SJCRH30 (cell line): ENCODE data around the gene PRR7. TPM values are rescaled to one million over a fixed set of nuclear protein-coding genes. Genes with fewer than 3 reads are reported as not detected.

ENCODE experiments used
- DNase-seq, 2 experiments: peaks; one replicate each; pipeline ENCODE4 v3.0.0-alpha.2; 2015 to 2020
- H3K27ac ChIP-seq: fragments of 250-450 bp; sonication (Bioruptor Pico); 2 replicates; pipeline ENCODE4 v1.5.1; 2020; ENCODE audit warnings: mild to moderate bottlenecking, moderate library complexity
- H3K27me3 ChIP-seq: fragments of 250-450 bp; sonication (Bioruptor Pico); 2 replicates; pipeline ENCODE4 v1.5.1; 2020; ENCODE audit warnings: mild to moderate bottlenecking, moderate library complexity
- H3K36me3 ChIP-seq: fragments of 250-450 bp; sonication (Bioruptor Pico); 2 replicates; pipeline ENCODE4 v1.5.1; 2020; ENCODE audit warnings: mild to moderate bottlenecking, moderate library complexity
- H3K4me1 ChIP-seq: fragments of 250-450 bp; sonication (Bioruptor Pico); 2 replicates; pipeline ENCODE4 v1.5.1; 2020; ENCODE audit warnings: mild to moderate bottlenecking, moderate library complexity
- H3K4me3 ChIP-seq: fragments of 250-450 bp; sonication (Bioruptor Pico); 2 replicates; pipeline ENCODE4 v1.5.1; 2020; ENCODE audit warnings: mild to moderate bottlenecking, moderate library complexity
- H3K9me3 ChIP-seq: fragments of 250-450 bp; sonication (Bioruptor Pico); replicated peaks from 2 replicates; pipeline ENCODE4 v1.5.1; 2020; ENCODE audit warnings: mild to moderate bottlenecking, moderate library complexity
- total RNA-seq: library from RNA; depleted of rRNA; stranded (reverse); fragments of >200 nt; shearing (Covaris generic); gene quantifications from 2 replicates; pipeline ENCODE4 v1.2.3, GENCODE V29; 2014

The PRR7 gene
- total RNA-seq, 1 experiment from 2014 or later, result 6.4 TPM

- no peaks in the 10 kb centered on the region for H3K27me3 ChIP-seq
- H3K9me3 ChIP-seq, result no peaks in the 10 kb centered on the region
- no peak for DNase-seq
- peaks cover 81% of the 10 kb centered on the region for H3K36me3 ChIP-seq
- H3K27ac ChIP-seq, result no peak overlapping the region
- no peaks in the 10 kb centered on the region for H3K4me1 ChIP-seq
- H3K4me3 ChIP-seq, result no peak overlapping the region
Observed at GRCh38 chr5:177459357-177459756, 12.7 kb downstream of the PRR7 start.

DNA sequence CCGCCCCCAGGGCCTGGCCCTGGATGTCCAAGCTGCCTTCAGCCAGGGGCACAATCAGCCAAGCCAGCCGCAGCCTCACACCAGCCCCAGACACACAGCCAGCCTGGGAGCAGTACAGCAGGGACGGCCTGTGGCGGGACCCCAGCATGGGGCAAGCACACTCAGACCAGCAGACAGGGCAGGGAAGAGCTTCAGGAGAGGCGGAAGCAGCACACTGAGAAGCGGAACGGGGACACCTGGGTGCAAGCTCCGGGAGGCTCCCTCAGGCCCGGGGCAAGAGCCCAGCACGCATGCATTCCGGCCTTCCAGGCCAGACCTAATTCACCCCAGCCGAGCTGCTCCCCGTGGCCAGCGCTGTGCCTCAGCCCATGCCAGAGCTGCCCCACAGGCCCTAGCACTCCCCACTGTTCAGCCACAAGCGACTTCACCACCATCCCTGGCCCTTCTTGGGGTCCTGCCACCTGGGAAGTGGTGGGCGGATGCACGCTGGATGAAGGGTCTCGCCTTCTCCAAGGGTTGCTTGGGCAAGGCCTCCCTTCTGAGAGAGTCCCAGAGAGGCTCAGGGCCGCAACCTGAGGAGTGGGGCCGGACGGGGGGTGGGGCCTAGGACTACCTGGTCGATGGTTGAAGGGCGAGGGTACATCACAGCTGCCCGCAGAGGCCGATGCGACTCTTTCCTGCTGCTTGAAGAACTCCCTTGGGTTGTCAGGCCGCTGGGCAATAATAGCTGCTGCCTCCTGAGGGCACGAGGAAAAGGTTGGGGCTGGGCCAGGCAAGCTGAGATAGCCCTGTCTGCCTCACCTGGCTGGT is 13.4 kb downstream of the PRR7 start:
- no peak for DNase-seq
- no peaks in the 10 kb centered on the region for H3K4me1 ChIP-seq
- H3K27ac ChIP-seq, result no peak overlapping the region
- no peak overlapping the region for H3K4me3 ChIP-seq
- no peaks in the 10 kb centered on the region for H3K27me3 ChIP-seq
- H3K9me3 ChIP-seq, result no peaks in the 10 kb centered on the region
- peaks cover 88% of the 10 kb centered on the region for H3K36me3 ChIP-seq

- Histone ChIP-seq H3K27ac (no peak overlapping the region), H3K4me1 (no peaks in the 10 kb centered on the region), H3K9me3 (0 out of 2 replicates have a peak, but pooled peaks cover 3% of the 10 kb centered on the region), H3K27me3 (no peaks in the 10 kb centered on the region), H3K4me3 (no peak overlapping the region), H3K36me3 (peaks cover 94% of the 10 kb centered on the region)
- DNase-seq, result no peak
Observed at GRCh38 chr5:177462021-177462670, 15.5 kb downstream of the PRR7 start.

GRCh38 chr5:177465044-177465443 is 18.4 kb downstream of the PRR7 start:
- no peak overlapping the region for H3K4me3 ChIP-seq
- DNase-seq, result no peak
- 0 out of 2 replicates have a peak, but pooled peaks cover 3% of the 10 kb centered on the region for H3K9me3 ChIP-seq
- H3K4me1 ChIP-seq, result peaks cover 6% of the 10 kb centered on the region
- no peak overlapping the region for H3K27ac ChIP-seq
- H3K27me3 ChIP-seq, result no peaks in the 10 kb centered on the region
- H3K36me3 ChIP-seq, result peaks cover 92% of the 10 kb centered on the region

GRCh38 chr5:177466861-177467260 is 20.2 kb downstream of the PRR7 start:
- H3K4me1 ChIP-seq, result peaks cover 24% of the 10 kb centered on the region
- H3K27me3 ChIP-seq, result no peaks in the 10 kb centered on the region
- DNase-seq, result no peak
- 0 out of 2 replicates have a peak, but pooled peaks cover 3% of the 10 kb centered on the region for H3K9me3 ChIP-seq
- H3K4me3 ChIP-seq, result no peak overlapping the region
- peaks cover 95% of the 10 kb centered on the region for H3K36me3 ChIP-seq
- no peak overlapping the region for H3K27ac ChIP-seq

DNA sequence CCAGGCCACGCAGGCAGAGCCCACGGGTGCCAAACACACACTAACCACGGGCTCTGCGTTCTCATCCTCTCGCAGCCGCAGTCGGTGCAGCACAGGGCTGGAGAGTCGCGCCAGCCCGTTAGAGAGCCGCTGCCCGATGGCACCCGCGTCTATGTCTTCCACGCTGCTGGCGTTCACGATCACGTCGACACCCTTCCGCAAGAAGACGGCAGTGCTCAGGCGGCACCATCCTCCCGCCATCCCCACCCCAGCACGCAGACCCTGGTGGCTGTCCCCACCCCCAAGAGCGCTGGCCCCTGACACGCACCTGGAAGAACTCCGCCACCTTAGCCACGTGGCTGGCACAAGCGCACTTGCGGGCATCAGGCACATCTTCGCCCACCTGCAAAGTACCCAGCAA is 20.8 kb downstream of the PRR7 start:
- Histone ChIP-seq H3K9me3 (0 out of 2 replicates have a peak, but pooled peaks cover 3% of the 10 kb centered on the region), H3K27me3 (no peaks in the 10 kb centered on the region), H3K27ac (no peak overlapping the region), H3K4me1 (peaks cover 27% of the 10 kb centered on the region), H3K36me3 (peaks cover 96% of the 10 kb centered on the region), H3K4me3 (no peak overlapping the region)
- DNase-seq, result no peak

- H3K36me3 ChIP-seq, result peaks cover 89% of the 10 kb centered on the region
- DNase-seq, result no peak
- no peak overlapping the region for H3K4me3 ChIP-seq
- 0 out of 2 replicates have a peak, but pooled peaks cover 3% of the 10 kb centered on the region for H3K9me3 ChIP-seq
- peaks cover 27% of the 10 kb centered on the region for H3K4me1 ChIP-seq
- no peak overlapping the region for H3K27ac ChIP-seq
- H3K27me3 ChIP-seq, result no peaks in the 10 kb centered on the region
Observed at GRCh38 chr5:177468329-177468684, 21.7 kb downstream of the PRR7 start.

GRCh38 chr5:177468685-177469628 is 22.3 kb downstream of the PRR7 start:
- Histone ChIP-seq H3K4me1 (peaks cover 28% of the 10 kb centered on the region), H3K36me3 (peaks cover 82% of the 10 kb centered on the region), H3K27ac (no peak overlapping the region; the same call in 1 of the 2 replicates), H3K9me3 (0 out of 2 replicates have a peak, but pooled peaks cover 3% of the 10 kb centered on the region), H3K4me3 (no peak overlapping the region), H3K27me3 (no peaks in the 10 kb centered on the region)
- DNase-seq, result no peak

DNA sequence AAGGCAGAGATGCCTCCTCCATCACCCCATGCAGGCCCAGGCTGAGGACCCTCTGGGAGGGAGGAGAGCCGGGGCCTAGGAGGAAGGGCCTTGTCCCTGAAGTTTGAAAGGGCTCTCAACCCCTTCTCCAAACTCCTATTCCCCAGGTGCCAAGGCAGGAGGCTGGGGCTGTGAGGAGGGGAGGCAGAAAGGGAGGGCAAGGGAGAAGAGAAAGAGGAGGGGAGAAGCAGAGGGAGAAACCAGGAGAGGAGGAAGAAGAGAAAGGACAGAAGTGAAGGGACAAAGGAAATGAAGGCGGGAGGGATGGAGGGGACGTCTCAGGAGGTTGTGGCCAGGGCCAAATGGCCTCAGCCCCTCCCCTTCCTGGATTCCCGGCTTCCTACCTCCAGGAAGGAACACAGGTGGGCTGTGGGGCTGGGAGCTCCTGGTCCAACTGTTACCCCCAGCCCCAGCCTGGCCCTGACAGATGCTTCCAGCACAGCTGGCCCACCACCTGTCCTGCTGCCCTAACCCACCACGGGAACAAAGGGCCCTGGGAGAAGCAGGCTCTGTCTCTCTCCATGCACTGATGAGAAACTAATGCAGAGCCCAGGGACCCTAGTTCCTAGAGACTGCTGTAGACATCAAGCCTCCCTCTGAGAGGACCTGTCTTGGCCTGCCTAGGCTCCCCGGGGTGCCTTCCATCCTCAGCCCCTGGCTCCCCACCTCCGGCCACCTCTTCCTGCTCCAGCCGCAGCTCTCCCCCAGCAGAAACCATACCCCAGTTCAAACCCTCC is 23.3 kb downstream of the PRR7 start:
- H3K36me3 ChIP-seq, result peaks cover 73% of the 10 kb centered on the region
- no peaks in the 10 kb centered on the region for H3K27me3 ChIP-seq
- H3K9me3 ChIP-seq, result 0 out of 2 replicates have a peak, but pooled peaks cover 3% of the 10 kb centered on the region
- H3K4me1 ChIP-seq, result peaks cover 31% of the 10 kb centered on the region
- peak overlapping the region; percentile 51 for H3K27ac ChIP-seq
- peak in 1 of 2 experiments; percentile 65 for DNase-seq
- no peak overlapping the region for H3K4me3 ChIP-seq

GRCh38 chr5:177470759-177471536 is 24.3 kb downstream of the PRR7 start:
- Histone ChIP-seq H3K36me3 (peaks cover 62% of the 10 kb centered on the region), H3K4me1 (peaks cover 31% of the 10 kb centered on the region), H3K4me3 (no peak overlapping the region), H3K27ac (peak overlapping the region; percentile 51), H3K27me3 (no peaks in the 10 kb centered on the region), H3K9me3 (no peaks in the 10 kb centered on the region)
- DNase-seq, result no peak

GRCh38 chr5:177471610-177472356 is 25.2 kb downstream of the PRR7 start:
- H3K9me3 ChIP-seq, result no peaks in the 10 kb centered on the region
- peaks cover 31% of the 10 kb centered on the region for H3K4me1 ChIP-seq
- H3K27ac ChIP-seq, result peak overlapping the region; percentile 94
- peak in 1 of 2 experiments; percentile 58 for DNase-seq
- H3K36me3 ChIP-seq, result peaks cover 54% of the 10 kb centered on the region
- H3K4me3 ChIP-seq, result peak overlapping the region; percentile 90
- H3K27me3 ChIP-seq, result no peaks in the 10 kb centered on the region

DNA sequence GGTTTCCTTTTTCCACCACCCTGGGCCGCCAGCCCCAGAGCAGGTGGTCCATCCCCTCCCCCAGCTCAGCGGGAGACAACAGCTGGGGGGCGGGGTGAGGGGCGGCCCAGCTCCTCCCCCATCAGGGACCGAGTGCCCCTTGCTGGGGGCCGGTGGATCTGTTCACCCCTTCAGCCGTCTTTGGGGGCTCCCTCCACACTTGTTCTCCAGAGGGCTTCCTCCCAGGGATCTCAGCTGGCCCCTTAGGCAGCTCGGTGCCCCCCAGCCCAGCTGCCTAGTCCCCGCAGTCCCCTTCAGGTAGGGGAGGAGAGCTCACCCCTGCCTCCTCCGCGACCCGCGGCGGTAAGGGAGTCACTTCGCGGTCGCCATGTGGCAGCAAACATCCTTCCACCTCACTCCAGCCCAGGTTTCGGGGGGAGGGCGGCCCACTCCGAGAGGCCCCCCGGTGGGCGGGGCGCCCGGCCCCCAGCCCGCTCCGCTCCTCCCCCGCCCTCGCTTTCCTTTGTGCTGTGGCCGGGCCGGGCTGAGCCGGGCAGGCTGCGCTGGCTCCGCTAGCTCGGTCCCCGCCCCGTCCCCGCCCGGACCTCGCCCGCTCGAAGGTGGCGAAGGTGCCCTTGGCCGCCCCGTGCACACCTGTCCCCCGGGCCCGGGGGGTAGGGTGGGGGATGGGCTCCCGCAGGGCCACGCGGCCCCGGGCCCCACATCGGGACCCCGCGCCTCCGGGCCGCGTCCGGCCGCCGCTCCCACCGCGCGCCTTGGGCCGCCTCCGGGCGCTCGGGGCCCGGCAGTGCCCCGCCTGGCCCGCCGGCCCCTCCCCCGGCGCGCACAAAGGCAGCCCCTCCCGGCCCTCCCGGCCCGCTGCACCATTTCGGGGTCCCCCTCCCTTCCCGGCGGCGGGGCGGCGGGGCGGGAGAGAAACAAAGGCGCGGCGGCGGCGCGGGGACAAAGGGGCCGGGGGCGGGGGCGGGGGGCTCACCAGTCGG is 26.1 kb downstream of the PRR7 start:
- peak; percentile 86 to 90 for DNase-seq
- H3K4me3 ChIP-seq, result peak overlapping the region; percentile 90
- H3K4me1 ChIP-seq, result peaks cover 31% of the 10 kb centered on the region
- H3K9me3 ChIP-seq, result no peaks in the 10 kb centered on the region
- H3K27ac ChIP-seq, result peak overlapping the region; percentile 94
- H3K27me3 ChIP-seq, result no peaks in the 10 kb centered on the region
- peaks cover 45% of the 10 kb centered on the region for H3K36me3 ChIP-seq
